Central memory CD8-positive, alpha-beta T cell (primary cell): Measurements from ENCODE around the gene NUP133.
A peak's percentile ranks its signal among the peaks of the same experiment; 100 is the strongest.
"Not testable (repeated sequence)": the region's sequence is repeated elsewhere in the genome, so short reads cannot be mapped to it uniquely, and the experiment has no call there.

Source experiments
- ATAC-seq: fragments of 150-1000 bp; cut with Tn5 transposase; replicated peaks from 2 replicates; pipeline ENCODE4 v1.10.0; 2022; ENCODE audit warnings: mild to moderate bottlenecking, moderate FRiP score, moderate number of reproducible peaks; ENCODE audit not compliant: poor library complexity, severe bottlenecking; ENCODE audit errors: extremely low read depth
- DNase-seq, 2 donors: peaks; one replicate each; pipeline ENCODE4 v3.0.0; 2021; ENCODE audit warnings: low spot score in 2 of 2
- H3K27ac Mint-ChIP-seq: one replicate; pipeline ENCODE4 v1.8.0; 2022; ENCODE audit warnings: low read depth, mild to moderate bottlenecking, moderate library complexity, mixed read lengths
- H3K27me3 Mint-ChIP-seq: one replicate; pipeline ENCODE4 v1.8.0; 2022; ENCODE audit warnings: mixed read lengths
- H3K36me3 Mint-ChIP-seq: one replicate; pipeline ENCODE4 v1.8.0; 2022; ENCODE audit warnings: mild to moderate bottlenecking, moderate library complexity, mixed read lengths; ENCODE audit not compliant: insufficient read depth
- H3K4me1 Mint-ChIP-seq: one replicate; pipeline ENCODE4 v1.8.0; 2022; ENCODE audit warnings: mixed read lengths
- H3K4me3 Mint-ChIP-seq: one replicate; pipeline ENCODE4 v1.8.0; 2022; ENCODE audit warnings: mild to moderate bottlenecking, moderate library complexity, mixed read lengths
- H3K9me3 Mint-ChIP-seq: one replicate; pipeline ENCODE4 v1.8.0; 2022; ENCODE audit warnings: mixed read lengths

NUP133 gene

GRCh38 chr1:229420765-229421164, 87.4 kb downstream of the NUP133 start:
- no peaks in the 10 kb centered on the region for H3K4me1 Mint-ChIP-seq
- H3K27me3 Mint-ChIP-seq = peaks cover 45% of the 10 kb centered on the region
- no peaks in the 10 kb centered on the region for H3K9me3 Mint-ChIP-seq
- ATAC-seq (no peak), DNase-seq (no peak)
- H3K36me3 Mint-ChIP-seq = no peaks in the 10 kb centered on the region
- H3K4me3 Mint-ChIP-seq = no peak overlapping the region
- no peak overlapping the region for H3K27ac Mint-ChIP-seq

DNA sequence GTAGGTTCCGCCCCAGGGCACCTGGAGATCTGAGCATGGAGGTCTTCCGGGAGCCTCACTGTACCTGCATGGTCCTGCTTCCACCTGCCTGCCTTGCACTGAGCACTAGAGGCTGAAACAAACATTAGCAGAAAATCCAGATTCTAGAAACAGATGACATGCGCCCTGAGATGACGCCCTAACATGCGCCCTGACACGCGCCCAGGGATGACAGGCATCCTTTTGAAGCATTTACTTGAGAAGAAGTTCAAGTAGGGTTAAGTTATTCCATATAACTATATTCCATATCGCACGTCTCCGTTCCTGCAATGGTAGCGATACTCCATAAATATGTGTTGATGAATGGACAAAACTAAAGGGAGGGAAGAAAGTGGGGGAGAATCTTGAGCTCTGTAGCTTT, 87.9 kb downstream of the NUP133 start:
- DNase-seq (no peak), ATAC-seq (no peak)
- Mint-ChIP-seq H3K27me3 (peaks cover 40% of the 10 kb centered on the region), H3K36me3 (no peaks in the 10 kb centered on the region), H3K4me3 (no peak overlapping the region), H3K27ac (no peak overlapping the region), H3K9me3 (no peaks in the 10 kb centered on the region), H3K4me1 (no peaks in the 10 kb centered on the region)

GRCh38 chr1:229418586-229418985, 89.6 kb downstream of the NUP133 start:
- not testable (repeated sequence) for DNase-seq, ATAC-seq, H3K36me3 Mint-ChIP-seq, H3K27ac Mint-ChIP-seq, H3K9me3 Mint-ChIP-seq, H3K4me3 Mint-ChIP-seq, H3K4me1 Mint-ChIP-seq
- H3K27me3 Mint-ChIP-seq = peaks cover 26% of the 10 kb centered on the region

GRCh38 chr1:229412810-229413209, 95.3 kb downstream of the NUP133 start:
- H3K9me3 Mint-ChIP-seq, H3K4me3 Mint-ChIP-seq, H3K4me1 Mint-ChIP-seq, H3K27ac Mint-ChIP-seq, DNase-seq, H3K36me3 Mint-ChIP-seq, ATAC-seq: not testable (repeated sequence)
- H3K27me3 Mint-ChIP-seq = peaks cover 33% of the 10 kb centered on the region

GRCh38 chr1:229412056-229412455, 96.1 kb downstream of the NUP133 start:
- peaks cover 41% of the 10 kb centered on the region for H3K27me3 Mint-ChIP-seq

DNA sequence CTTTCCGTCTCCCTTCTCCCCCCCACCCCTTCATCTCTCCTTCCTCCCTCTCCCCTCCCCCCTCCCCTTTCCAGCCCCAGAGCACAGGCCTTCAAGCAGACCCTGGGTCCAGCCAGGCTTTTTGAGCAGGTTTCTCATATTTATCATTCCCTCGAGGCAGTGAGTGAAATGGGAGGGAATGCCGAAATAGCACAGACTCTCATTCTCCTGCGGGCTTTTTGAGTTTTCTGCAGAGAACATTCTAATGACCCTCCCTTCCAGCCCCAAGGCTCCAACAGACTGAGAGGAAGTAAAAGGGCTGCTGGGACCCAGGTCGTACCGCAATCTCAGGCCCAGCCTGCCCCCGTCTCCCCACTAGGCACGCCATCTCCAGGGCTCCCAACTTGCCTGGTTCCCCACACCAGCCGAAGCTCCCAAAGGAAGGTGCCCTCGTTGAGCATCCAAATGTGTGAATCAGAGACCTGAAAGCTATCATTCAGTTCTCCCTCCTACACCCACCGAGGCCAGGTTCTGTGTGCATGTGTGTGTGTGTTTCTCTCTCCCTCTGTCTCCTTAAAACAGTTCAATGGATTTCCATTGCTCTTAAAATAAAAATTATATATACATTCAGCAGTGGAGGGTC, 96.6 kb downstream of the NUP133 start:
- Mint-ChIP-seq H3K27me3 (peaks cover 46% of the 10 kb centered on the region), H3K36me3 (peaks cover 1% of the 10 kb centered on the region), H3K9me3 (no peaks in the 10 kb centered on the region), H3K27ac (no peak overlapping the region), H3K4me3 (no peak overlapping the region), H3K4me1 (peaks cover 14% of the 10 kb centered on the region)
- no peak for ATAC-seq
- no peak for DNase-seq

More at GRCh38 chr1:229412056-229412455, 96.1 kb downstream of the NUP133 start:
- no peaks in the 10 kb centered on the region for H3K9me3 Mint-ChIP-seq
- H3K36me3 Mint-ChIP-seq = peaks cover 1% of the 10 kb centered on the region
- DNase-seq (no peak), ATAC-seq (no peak)
- no peak overlapping the region for H3K4me3 Mint-ChIP-seq
- peaks cover 9% of the 10 kb centered on the region for H3K4me1 Mint-ChIP-seq
- H3K27ac Mint-ChIP-seq = no peak overlapping the region

- ATAC-seq = no peak
- Mint-ChIP-seq H3K27me3 (peaks cover 52% of the 10 kb centered on the region), H3K27ac (no peak overlapping the region), H3K9me3 (no peaks in the 10 kb centered on the region), H3K4me3 (no peak overlapping the region), H3K4me1 (peaks cover 14% of the 10 kb centered on the region), H3K36me3 (peaks cover 1% of the 10 kb centered on the region)
- no peak for DNase-seq
Observed at GRCh38 chr1:229410692-229411433, 97.3 kb downstream of the NUP133 start.

GRCh38 chr1:229410370-229410691, 97.8 kb downstream of the NUP133 start:
- H3K4me3 Mint-ChIP-seq = no peak overlapping the region
- H3K4me1 Mint-ChIP-seq = peaks cover 14% of the 10 kb centered on the region

DNA sequence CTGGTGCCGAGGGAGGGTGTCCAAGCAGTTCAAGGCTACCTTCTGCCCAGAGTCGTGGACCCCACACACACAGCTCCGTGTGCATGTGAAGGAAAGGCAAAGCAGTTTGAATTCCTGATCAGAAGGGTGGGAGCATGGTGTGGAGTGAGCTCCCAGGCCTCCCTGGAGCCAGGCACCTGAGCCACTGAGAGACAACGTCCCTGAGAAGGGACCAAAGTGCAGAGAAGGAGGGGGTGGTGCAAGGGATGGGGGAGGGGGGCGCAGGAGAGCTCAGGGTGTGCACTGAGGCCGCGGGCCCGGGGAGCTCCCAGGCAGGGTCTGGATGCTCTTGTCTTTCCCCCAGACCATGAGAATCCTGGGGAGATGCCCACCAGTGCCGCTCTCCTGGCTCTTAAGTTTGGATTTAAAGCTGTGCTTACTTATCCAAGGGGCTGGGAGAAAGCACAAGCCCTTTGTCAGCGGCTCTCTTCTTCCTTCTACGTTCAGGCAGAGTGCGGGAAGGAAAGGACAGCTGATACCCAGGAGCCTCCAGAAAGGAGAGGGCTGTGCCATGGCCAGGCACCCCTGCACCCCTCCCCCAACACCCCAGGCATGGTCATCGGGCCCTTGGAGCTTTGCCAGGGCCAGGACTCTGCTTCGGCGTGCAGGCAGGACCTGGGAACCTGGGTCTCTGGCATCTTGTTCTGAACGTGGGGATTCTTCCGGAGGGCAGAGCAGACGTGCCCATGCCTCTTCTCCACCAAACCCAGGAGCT, 98.3 kb downstream of the NUP133 start:
- peaks cover 63% of the 10 kb centered on the region for H3K27me3 Mint-ChIP-seq
- DNase-seq (no peak), ATAC-seq (no peak)
- H3K36me3 Mint-ChIP-seq = peaks cover 1% of the 10 kb centered on the region
- no peak overlapping the region for H3K27ac Mint-ChIP-seq
- H3K4me1 Mint-ChIP-seq = peaks cover 14% of the 10 kb centered on the region
- H3K4me3 Mint-ChIP-seq = no peak overlapping the region
- no peaks in the 10 kb centered on the region for H3K9me3 Mint-ChIP-seq

More at GRCh38 chr1:229410370-229410691, 97.8 kb downstream of the NUP133 start:
- peaks cover 58% of the 10 kb centered on the region for H3K27me3 Mint-ChIP-seq
- ATAC-seq (no peak), DNase-seq (no peak)
- peaks cover 1% of the 10 kb centered on the region for H3K36me3 Mint-ChIP-seq
- H3K9me3 Mint-ChIP-seq = no peaks in the 10 kb centered on the region
- no peak overlapping the region for H3K27ac Mint-ChIP-seq

- Mint-ChIP-seq H3K27me3 (peaks cover 76% of the 10 kb centered on the region), H3K4me1 (peaks cover 14% of the 10 kb centered on the region), H3K9me3 (no peaks in the 10 kb centered on the region), H3K36me3 (peaks cover 1% of the 10 kb centered on the region), H3K27ac (no peak overlapping the region), H3K4me3 (no peak overlapping the region)
- no peak for DNase-seq
- no peak for ATAC-seq
Observed at GRCh38 chr1:229408458-229409037, 99.6 kb downstream of the NUP133 start.

GRCh38 chr1:229407206-229408026, 100.7 kb downstream of the NUP133 start:
- ATAC-seq (no peak), DNase-seq (no peak)
- H3K4me3 Mint-ChIP-seq = peak overlapping the region; percentile 65
- no peak overlapping the region for H3K27ac Mint-ChIP-seq
- peaks cover 87% of the 10 kb centered on the region for H3K27me3 Mint-ChIP-seq
- H3K4me1 Mint-ChIP-seq = peaks cover 14% of the 10 kb centered on the region
- H3K36me3 Mint-ChIP-seq = peaks cover 1% of the 10 kb centered on the region
- H3K9me3 Mint-ChIP-seq = no peaks in the 10 kb centered on the region

DNA sequence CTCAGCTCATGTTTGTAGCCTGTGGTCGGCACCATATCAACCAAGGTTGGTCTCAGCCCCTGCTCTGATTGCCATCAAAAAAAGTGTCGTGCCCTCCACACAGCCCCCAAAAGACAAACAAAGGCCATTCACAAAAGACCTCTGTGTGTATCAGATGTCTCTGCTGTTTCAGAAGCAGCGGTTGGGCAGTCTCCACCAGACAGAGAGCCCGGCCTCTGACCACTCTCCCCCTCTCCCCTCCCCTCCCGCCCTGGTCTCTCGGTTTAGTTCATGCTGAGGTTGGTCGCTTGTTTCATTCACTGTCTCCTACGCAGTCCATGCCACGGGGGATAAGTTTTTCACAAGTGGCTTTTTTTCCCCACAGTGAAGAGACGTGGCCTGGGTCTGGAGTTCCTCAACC, 101.3 kb downstream of the NUP133 start:
- peaks cover 14% of the 10 kb centered on the region for H3K4me1 Mint-ChIP-seq
- H3K27ac Mint-ChIP-seq = no peak overlapping the region
- peak overlapping the region; percentile 65 for H3K4me3 Mint-ChIP-seq
- H3K36me3 Mint-ChIP-seq = no peaks in the 10 kb centered on the region
- DNase-seq (no peak), ATAC-seq (no peak)
- no peaks in the 10 kb centered on the region for H3K9me3 Mint-ChIP-seq
- H3K27me3 Mint-ChIP-seq = peaks cover 93% of the 10 kb centered on the region
